ENCODE measurements around the gene TSC2. TPM values are rescaled to one million over a fixed set of nuclear protein-coding genes. Genes with fewer than 3 reads are reported as not detected.

TSC2 gene
- total RNA-seq, 2 experiments from 2014 or later, result 57.2 to 152 TPM

- peaks cover 41% of the 10 kb centered on the region for H3K79me2 ChIP-seq (ENCODE audit: insufficient read depth, low read depth, low read length)
- ChIA-PET POLR2A (no interaction called here), CTCF (ENCODE audit: unreplicated experiment) (no interaction called here)
- TF ChIP-seq CTCF (conservative IDR thresholded peaks at IDR 0.05; ENCODE audit: low read length), result no peak
- TF ChIP-seq EZH2phosphoT487 (IDR thresholded peaks at IDR 0.05; ENCODE audit: borderline replicate concordance, low read depth, low read length), result no peak
- no peak overlapping the region for H3K4me2 ChIP-seq (ENCODE audit: low read length)
- H3K27ac ChIP-seq (ENCODE audit: low read depth, low read length, poor library complexity, severe bottlenecking), result no peak overlapping the region
- H3K36me3 ChIP-seq (ENCODE audit: insufficient read depth, low read length), result peaks cover 46% of the 10 kb centered on the region
- intact Hi-C loops (cut with micrococcal nuclease; ENCODE audit: unreplicated experiment), result no loop called here
- no TSS peak for BruUV-seq (replicated peaks)
- H2AFZ ChIP-seq (ENCODE audit: low read length), result no peak overlapping the region
- no peak overlapping the region for H3K4me3 ChIP-seq (ENCODE audit: low read depth, low read length, poor library complexity, severe bottlenecking)
- H3K4me1 ChIP-seq (ENCODE audit: insufficient read depth, low read length, poor library complexity, severe bottlenecking), result peaks cover 33% of the 10 kb centered on the region
- H3K9me2 ChIP-seq (ENCODE audit: insufficient read depth, low read length), result no peaks in the 10 kb centered on the region
- DNase-seq (ENCODE audit: low spot score), result no peak
- peaks cover 10% of the 10 kb centered on the region for H4K20me1 ChIP-seq (ENCODE audit: insufficient read depth, low read length)
- H3K9me3 ChIP-seq (ENCODE audit: low read length), result no peaks in the 10 kb centered on the region
Observed at GRCh38 chr16:2005646-2006045, 42.1 kb upstream of the TSC2 start.

- intact Hi-C loops (cut with micrococcal nuclease; ENCODE audit: unreplicated experiment), result no loop called here
- Histone ChIP-seq H3K79me2 (ENCODE audit: insufficient read depth, low read depth, low read length) (peaks cover 42% of the 10 kb centered on the region), H3K36me3 (ENCODE audit: insufficient read depth, low read length) (peaks cover 39% of the 10 kb centered on the region), H4K20me1 (ENCODE audit: insufficient read depth, low read length) (peaks cover 10% of the 10 kb centered on the region), H3K4me1 (ENCODE audit: insufficient read depth, low read length, poor library complexity, severe bottlenecking) (peaks cover 36% of the 10 kb centered on the region), H3K4me3 (ENCODE audit: low read depth, low read length, poor library complexity, severe bottlenecking) (no peak overlapping the region), H3K9me2 (ENCODE audit: insufficient read depth, low read length) (no peaks in the 10 kb centered on the region), H2AFZ (ENCODE audit: low read length) (no peak overlapping the region), H3K9me3 (ENCODE audit: low read length) (no peaks in the 10 kb centered on the region), H3K4me2 (ENCODE audit: low read length) (no peak overlapping the region), H3K27ac (ENCODE audit: low read depth, low read length, poor library complexity, severe bottlenecking) (no peak overlapping the region)
- ChIA-PET POLR2A (no interaction called here), CTCF (ENCODE audit: unreplicated experiment) (no interaction called here)
- DNase-seq (ENCODE audit: low spot score), result no peak
- no TSS peak for BruUV-seq (replicated peaks)
- no peak for TF ChIP-seq CTCF (conservative IDR thresholded peaks at IDR 0.05; ENCODE audit: low read length)
- TF ChIP-seq EZH2phosphoT487 (IDR thresholded peaks at IDR 0.05; ENCODE audit: borderline replicate concordance, low read depth, low read length), result no peak
Observed at GRCh38 chr16:2006317-2006716, 41.5 kb upstream of the TSC2 start.

- peaks cover 10% of the 10 kb centered on the region for H4K20me1 ChIP-seq (ENCODE audit: insufficient read depth, low read length)
Observed at GRCh38 chr16:2007081-2007836, 40.5 kb upstream of the TSC2 start.

More at GRCh38 chr16:2007081-2007836, 40.5 kb upstream of the TSC2 start:
- intact Hi-C loops (cut with micrococcal nuclease; ENCODE audit: unreplicated experiment), result no loop called here
- Histone ChIP-seq H3K4me3 (ENCODE audit: low read depth, low read length, poor library complexity, severe bottlenecking) (peak overlapping the region; percentile 93), H3K9me2 (ENCODE audit: insufficient read depth, low read length) (no peaks in the 10 kb centered on the region), H2AFZ (ENCODE audit: low read length) (no peak overlapping the region), H3K4me2 (ENCODE audit: low read length) (peak overlapping the region; percentile 98), H3K36me3 (ENCODE audit: insufficient read depth, low read length) (peaks cover 30% of the 10 kb centered on the region), H3K4me1 (ENCODE audit: insufficient read depth, low read length, poor library complexity, severe bottlenecking) (peaks cover 36% of the 10 kb centered on the region), H3K79me2 (ENCODE audit: insufficient read depth, low read depth, low read length) (peaks cover 42% of the 10 kb centered on the region), H3K9me3 (ENCODE audit: low read length) (no peaks in the 10 kb centered on the region), H3K27ac (ENCODE audit: low read depth, low read length, poor library complexity, severe bottlenecking) (peak overlapping the region; percentile 62)
- TF ChIP-seq EZH2phosphoT487 (IDR thresholded peaks at IDR 0.05; ENCODE audit: borderline replicate concordance, low read depth, low read length) (no peak), CTCF (conservative IDR thresholded peaks at IDR 0.05; ENCODE audit: low read length) (no peak)
- BruUV-seq (replicated peaks), result no TSS peak
- ChIA-PET CTCF (ENCODE audit: unreplicated experiment) (no interaction called here), POLR2A (interaction anchor here (1.5 kb wide), 1 partner anchor 148 kb away, joined by 4 read pairs; the partner anchor contains the start of gene TRAF7)
- DNase-seq (ENCODE audit: low spot score), result no peak
